HG03103 (cell line): ENCODE measurements around the gene B3GNT7.
"Not testable (repeated sequence)": the region's sequence is repeated elsewhere in the genome, so short reads cannot be mapped to it uniquely, and the experiment has no call there.

Experiments
- ATAC-seq: cut with Tn5 transposase; IDR thresholded peaks from one replicate; pipeline ENCODE4 v1.9.1; 2021; ENCODE audit warnings: low read depth; ENCODE audit not compliant: unreplicated experiment

The B3GNT7 gene

GRCh38 chr2:231421051-231421580 is 25.6 kb downstream of the B3GNT7 start:
- no peak for ATAC-seq

- no peak for ATAC-seq
Observed at GRCh38 chr2:231422056-231422455, 26.5 kb downstream of the B3GNT7 start.

GRCh38 chr2:231423176-231423575 is 27.7 kb downstream of the B3GNT7 start:
- ATAC-seq: no peak

- ATAC-seq: no peak
Observed at GRCh38 chr2:231425291-231425810, 29.8 kb downstream of the B3GNT7 start.

- no peak for ATAC-seq
Observed at GRCh38 chr2:231425811-231426703, 30.5 kb downstream of the B3GNT7 start.

GRCh38 chr2:231427116-231427515 is 31.6 kb downstream of the B3GNT7 start:
- ATAC-seq: no peak

- ATAC-seq: no peak
Observed at GRCh38 chr2:231429152-231429551, 33.6 kb downstream of the B3GNT7 start.

GRCh38 chr2:231429901-231430300 is 34.4 kb downstream of the B3GNT7 start:
- no peak for ATAC-seq

GRCh38 chr2:231430437-231430836 is 34.9 kb downstream of the B3GNT7 start:
- not testable (repeated sequence) for ATAC-seq

GRCh38 chr2:231431606-231432005 is 36.1 kb downstream of the B3GNT7 start:
- no peak for ATAC-seq

- ATAC-seq: no peak
Observed at GRCh38 chr2:231433990-231434389, 38.5 kb downstream of the B3GNT7 start.

GRCh38 chr2:231436957-231437356 is 41.4 kb downstream of the B3GNT7 start:
- no peak for ATAC-seq

- no peak for ATAC-seq
Observed at GRCh38 chr2:231449503-231450054, 54.1 kb downstream of the B3GNT7 start.

GRCh38 chr2:231450548-231450989 is 55.1 kb downstream of the B3GNT7 start:
- ATAC-seq: no peak
